ENCODE results near the gene UBR1.

- TF ChIP-seq CTCF (IDR thresholded peaks at IDR 0.05; ENCODE audit: low read length) (no peak), EZH2 (IDR thresholded peaks at IDR 0.05; ENCODE audit: borderline replicate concordance, low read length) (no peak)
Measured at GRCh38 chr15:43091859-43092258, 14.0 kb downstream of the UBR1 start.
